ENCODE data around the gene TRPM3.

Gene TRPM3

GRCh38 chr9:70677055-70677735 lies 444.2 kb downstream of the TRPM3 start:
- TF ChIP-seq, protein P1, sequence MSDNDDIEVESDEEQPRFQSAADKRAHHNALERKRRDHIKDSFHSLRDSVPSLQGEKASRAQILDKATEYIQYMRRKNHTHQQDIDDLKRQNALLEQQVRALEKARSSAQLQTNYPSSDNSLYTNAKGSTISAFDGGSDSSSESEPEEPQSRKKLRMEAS (IDR thresholded peaks at IDR 0.05; ENCODE audit: low read depth, low read length) = no peak
- TF ChIP-seq MYC (IDR thresholded peaks at IDR 0.05; ENCODE audit: low read depth, low read length) = no peak
- no peak for TF ChIP-seq CTCF (IDR thresholded peaks at IDR 0.05; ENCODE audit: low read depth, low read length)
- DNase-seq (ENCODE audit: low read depth) = no peak
- no peak overlapping the region for H3K4me3 ChIP-seq (ENCODE audit: low read depth, low read length)

DNA sequence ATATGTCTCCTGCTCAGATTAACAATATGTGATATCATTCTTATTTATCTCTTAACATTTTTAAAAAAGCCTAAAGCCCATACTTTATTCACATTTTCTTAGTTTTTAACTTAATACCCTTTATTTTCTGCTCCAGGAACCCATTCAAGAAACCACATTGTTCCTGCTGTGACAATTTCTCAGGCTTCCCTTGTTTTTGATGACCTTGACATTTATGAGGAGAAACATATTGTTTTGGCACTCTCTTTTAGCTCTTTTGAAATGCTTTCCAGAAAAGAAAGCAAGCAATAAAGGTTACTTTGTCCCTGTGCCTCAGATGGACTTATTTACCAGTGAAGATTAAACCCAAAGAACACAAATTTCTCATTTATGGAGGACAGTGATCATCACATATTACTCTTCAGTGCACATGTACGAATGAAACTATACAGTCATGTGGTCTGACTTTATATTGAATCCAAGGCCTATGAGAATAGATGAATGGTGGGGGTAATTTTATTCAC lies 445.5 kb downstream of the TRPM3 start:
- TF ChIP-seq, protein P1 (IDR thresholded peaks at IDR 0.05; ENCODE audit: low read depth, low read length) = no peak
- TF ChIP-seq CTCF (IDR thresholded peaks at IDR 0.05; ENCODE audit: low read depth, low read length) (no peak), MYC (IDR thresholded peaks at IDR 0.05; ENCODE audit: low read depth, low read length) (no peak), POLR2A (IDR thresholded peaks at IDR 0.05; ENCODE audit: extremely low read depth, insufficient read length) (no peak)
- DNase-seq (ENCODE audit: low read depth) = no peak
- no peak overlapping the region for H3K4me3 ChIP-seq (ENCODE audit: low read depth, low read length)

DNA sequence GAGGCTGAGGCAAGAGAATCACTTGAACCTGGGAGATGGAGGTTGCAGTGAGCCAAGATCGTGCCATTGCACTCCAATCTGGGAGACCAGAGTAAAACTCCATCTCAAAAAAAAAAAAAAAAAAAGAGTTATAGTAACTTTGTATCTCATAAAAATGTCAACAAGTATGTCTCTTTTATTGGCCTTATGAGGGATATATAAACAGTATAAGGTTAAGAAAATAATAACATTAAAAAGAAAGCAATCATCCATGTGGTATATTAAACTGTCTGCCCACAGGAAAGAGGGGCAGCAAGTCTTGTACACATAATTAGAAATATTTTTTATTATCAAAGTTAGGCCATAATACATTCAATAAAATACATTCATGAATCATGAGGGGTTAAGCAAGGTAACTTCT lies 447.6 kb downstream of the TRPM3 start:
- no peak for TF ChIP-seq MYC (IDR thresholded peaks at IDR 0.05; ENCODE audit: low read depth, low read length)
- TF ChIP-seq CTCF (IDR thresholded peaks at IDR 0.05; ENCODE audit: low read depth, low read length) = no peak
- TF ChIP-seq, protein P1 (IDR thresholded peaks at IDR 0.05; ENCODE audit: low read depth, low read length) = no peak
- no peak for TF ChIP-seq POLR2A (IDR thresholded peaks at IDR 0.05; ENCODE audit: extremely low read depth, insufficient read length)
- H3K4me3 ChIP-seq (ENCODE audit: low read depth, low read length) = no peak overlapping the region
- no peak for DNase-seq (ENCODE audit: low read depth)

DNA sequence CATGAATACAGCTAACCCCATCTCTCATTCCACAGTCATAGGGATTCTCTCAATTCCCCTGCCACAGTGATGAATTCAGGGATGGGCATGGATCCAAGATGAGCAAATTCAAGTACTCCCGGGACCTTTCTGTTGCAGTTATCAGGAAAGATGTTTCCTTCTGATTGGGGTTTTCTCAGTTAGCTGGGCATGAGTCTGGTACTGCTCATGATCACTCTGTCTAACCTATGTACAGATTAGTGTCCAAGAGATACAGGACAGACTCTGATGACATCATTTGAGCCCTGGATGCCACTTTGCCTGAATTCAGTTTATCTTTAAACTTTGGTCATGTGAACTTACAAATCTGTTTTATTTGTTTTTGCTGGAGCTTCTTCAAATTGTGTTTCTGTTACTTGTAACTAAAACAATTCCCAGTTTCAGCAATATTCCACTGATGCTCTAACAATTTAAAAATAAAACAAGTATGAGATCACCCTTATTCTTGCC lies 449.2 kb downstream of the TRPM3 start:
- no peak overlapping the region for H3K4me3 ChIP-seq (ENCODE audit: low read depth, low read length)
- TF ChIP-seq MYC (IDR thresholded peaks at IDR 0.05; ENCODE audit: low read depth, low read length) (no peak), CTCF (IDR thresholded peaks at IDR 0.05; ENCODE audit: low read depth, low read length) (no peak), POLR2A (IDR thresholded peaks at IDR 0.05; ENCODE audit: extremely low read depth, insufficient read length) (no peak)
- TF ChIP-seq, protein P1 (IDR thresholded peaks at IDR 0.05; ENCODE audit: low read depth, low read length) = no peak
- no peak for DNase-seq (ENCODE audit: low read depth)

DNA sequence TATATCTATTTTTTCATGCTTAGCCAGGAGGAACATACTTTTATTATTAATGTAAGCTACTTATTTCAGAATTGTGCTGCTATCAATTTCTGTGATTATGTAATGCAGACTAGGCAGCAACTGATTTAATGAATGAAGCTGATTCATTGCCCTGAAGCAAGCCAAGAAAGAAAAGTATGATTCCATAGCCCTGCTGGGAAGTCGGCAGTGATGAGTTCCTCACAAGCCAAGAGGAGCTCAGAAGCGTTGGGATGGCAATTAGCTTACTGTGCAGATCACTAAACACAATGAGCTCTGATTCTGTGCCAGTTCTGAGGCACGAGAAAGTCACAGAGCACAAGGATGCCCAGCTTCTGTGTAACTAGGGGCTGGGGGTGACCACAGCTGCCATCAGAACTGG lies 452.7 kb downstream of the TRPM3 start:
- DNase-seq (ENCODE audit: low read depth) = no peak
- no peak overlapping the region for H3K4me3 ChIP-seq (ENCODE audit: low read depth, low read length)
- TF ChIP-seq POLR2A (IDR thresholded peaks at IDR 0.05; ENCODE audit: extremely low read depth, insufficient read length) (no peak), CTCF (IDR thresholded peaks at IDR 0.05; ENCODE audit: low read depth, low read length) (no peak), MYC (IDR thresholded peaks at IDR 0.05; ENCODE audit: low read depth, low read length) (no peak)
- TF ChIP-seq, protein P1 (IDR thresholded peaks at IDR 0.05; ENCODE audit: low read depth, low read length) = no peak
